WERI-Rb-1 (cell line): Measurements from ENCODE around the gene OBSCN.

Experiments used
- DNase-seq: peaks from one replicate; pipeline ENCODE4 v3.0.0-alpha.2; 2020
- H3K27ac ChIP-seq: fragments of 250-450 bp; sonication (Bioruptor Pico); 2 replicates; pipeline ENCODE4 v1.5.1; 2020; ENCODE audit warnings: mild to moderate bottlenecking, moderate library complexity
- H3K27me3 ChIP-seq: fragments of 250-450 bp; sonication (Bioruptor Pico); 2 replicates; pipeline ENCODE4 v1.5.1; 2021; ENCODE audit warnings: mild to moderate bottlenecking, low read depth, moderate library complexity; ENCODE audit not compliant: insufficient read depth, severe bottlenecking
- H3K36me3 ChIP-seq: fragments of 250-450 bp; sonication (Bioruptor Pico); 2 replicates; pipeline ENCODE4 v1.5.1; 2020; ENCODE audit warnings: mild to moderate bottlenecking, moderate library complexity
- H3K4me3 ChIP-seq: 2 replicates; pipeline ENCODE4 v1.5.1; 2011; ENCODE audit warnings: low read depth, mild to moderate bottlenecking, control low read depth, low read length
- H3K9me3 ChIP-seq: fragments of 250-450 bp; sonication (Bioruptor Pico); 2 replicates; pipeline ENCODE4 v1.5.1; 2021; ENCODE audit warnings: mild to moderate bottlenecking, moderate library complexity; ENCODE audit not compliant: severe bottlenecking
- TF ChIP-seq, protein P1 (sequence below): IDR thresholded peaks from 2 replicates; pipeline ENCODE4 v1.5.1; 2011; ENCODE audit warnings: low read depth, mild to moderate bottlenecking, control low read depth, inconsistent platforms, low read length

The OBSCN gene

DNA sequence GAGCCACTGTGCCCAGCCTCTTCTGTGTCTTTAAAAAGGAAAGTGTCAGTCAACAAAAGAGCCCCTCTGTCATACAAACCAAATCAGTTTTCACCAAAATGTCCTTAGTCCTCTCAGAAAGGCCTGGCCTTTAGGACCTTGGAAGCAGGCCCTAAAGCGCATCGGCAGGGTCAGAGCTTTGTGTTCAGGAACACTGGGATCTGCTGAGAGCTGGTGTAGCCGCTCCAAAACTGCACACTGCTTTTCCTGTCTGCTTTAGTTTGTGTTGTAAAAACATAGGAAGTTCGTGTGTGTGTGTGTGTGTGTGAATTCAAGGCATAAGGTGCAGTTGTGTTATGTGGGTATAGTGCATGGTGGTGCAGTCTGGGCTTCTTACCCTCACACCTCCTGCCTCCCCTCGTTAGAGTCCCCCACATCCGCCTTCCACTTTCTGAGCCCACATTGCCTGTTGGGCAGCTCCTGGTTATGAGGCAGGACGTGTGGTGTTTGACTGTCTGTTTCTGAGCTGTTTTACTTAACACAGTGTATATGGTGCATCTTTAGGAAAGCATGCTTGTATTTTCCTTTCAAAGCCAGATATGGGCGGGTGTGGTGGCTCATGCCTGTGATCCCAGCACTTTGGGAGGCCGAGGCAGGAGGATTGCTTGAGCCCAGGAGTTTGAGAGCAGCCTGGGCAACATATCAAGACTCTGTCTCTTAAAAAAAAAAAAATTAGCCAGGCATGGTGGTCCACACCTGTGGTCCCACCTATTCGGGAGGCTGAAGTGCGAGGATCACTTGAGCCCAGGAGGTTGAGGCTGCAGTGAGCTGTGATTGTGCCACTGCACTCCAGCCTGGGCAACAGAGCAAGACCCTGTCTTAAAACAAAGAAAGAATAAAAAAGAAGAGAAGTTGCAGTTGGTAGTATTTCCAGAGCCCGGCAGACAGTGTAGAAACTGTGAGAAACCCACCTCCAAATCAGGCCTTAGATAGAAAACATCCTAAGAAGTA, 29.8 kb upstream of the OBSCN start:
- Histone ChIP-seq H3K27me3 (no peaks in the 10 kb centered on the region), H3K9me3 (no peaks in the 10 kb centered on the region)

DNA sequence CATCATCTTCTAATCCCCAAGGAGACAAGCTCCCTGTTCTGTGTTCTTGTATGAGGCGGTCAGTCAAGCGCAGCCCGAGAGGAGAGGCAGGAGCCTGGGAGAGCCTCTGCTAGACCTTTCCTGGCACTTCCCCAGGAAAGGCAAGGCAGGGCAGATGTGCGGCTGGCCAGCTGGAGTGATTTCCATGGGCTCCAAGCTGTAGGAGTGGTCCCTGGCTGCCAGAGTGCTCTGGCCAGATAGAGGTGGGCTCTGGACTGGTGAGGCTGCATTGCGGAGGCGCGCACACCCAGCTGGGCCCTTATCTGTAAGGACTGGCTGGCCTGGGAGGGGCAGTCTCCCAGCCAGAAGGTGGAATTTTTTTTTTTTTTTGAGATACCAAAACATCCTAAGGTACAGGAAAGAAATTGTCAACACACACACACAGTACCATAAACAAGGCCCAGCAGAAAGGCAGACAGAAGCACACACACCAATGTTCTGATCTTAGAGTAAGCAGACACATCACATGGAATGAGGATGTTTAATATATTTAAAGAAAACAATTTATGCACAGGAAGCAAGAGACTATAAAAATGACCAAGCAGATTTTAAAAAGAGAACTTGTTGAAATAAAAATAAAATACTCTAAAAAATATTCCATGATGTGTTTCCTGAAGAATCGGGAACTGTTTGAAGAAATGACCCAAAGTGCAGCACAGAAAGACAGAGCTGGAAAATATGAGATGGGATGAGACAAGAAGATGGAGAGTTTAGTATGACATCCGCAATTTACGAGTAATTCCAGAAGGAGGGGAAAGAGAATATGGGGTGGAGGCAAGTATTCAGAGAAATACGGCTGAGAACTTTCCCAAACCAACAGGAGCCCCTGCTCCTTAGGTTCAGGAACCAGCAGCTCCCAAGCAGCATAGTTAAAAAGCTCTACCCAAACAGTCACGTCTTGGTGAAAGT, 28.8 kb upstream of the OBSCN start:
- no peaks in the 10 kb centered on the region for H3K27me3 ChIP-seq
- TF ChIP-seq, protein P1, sequence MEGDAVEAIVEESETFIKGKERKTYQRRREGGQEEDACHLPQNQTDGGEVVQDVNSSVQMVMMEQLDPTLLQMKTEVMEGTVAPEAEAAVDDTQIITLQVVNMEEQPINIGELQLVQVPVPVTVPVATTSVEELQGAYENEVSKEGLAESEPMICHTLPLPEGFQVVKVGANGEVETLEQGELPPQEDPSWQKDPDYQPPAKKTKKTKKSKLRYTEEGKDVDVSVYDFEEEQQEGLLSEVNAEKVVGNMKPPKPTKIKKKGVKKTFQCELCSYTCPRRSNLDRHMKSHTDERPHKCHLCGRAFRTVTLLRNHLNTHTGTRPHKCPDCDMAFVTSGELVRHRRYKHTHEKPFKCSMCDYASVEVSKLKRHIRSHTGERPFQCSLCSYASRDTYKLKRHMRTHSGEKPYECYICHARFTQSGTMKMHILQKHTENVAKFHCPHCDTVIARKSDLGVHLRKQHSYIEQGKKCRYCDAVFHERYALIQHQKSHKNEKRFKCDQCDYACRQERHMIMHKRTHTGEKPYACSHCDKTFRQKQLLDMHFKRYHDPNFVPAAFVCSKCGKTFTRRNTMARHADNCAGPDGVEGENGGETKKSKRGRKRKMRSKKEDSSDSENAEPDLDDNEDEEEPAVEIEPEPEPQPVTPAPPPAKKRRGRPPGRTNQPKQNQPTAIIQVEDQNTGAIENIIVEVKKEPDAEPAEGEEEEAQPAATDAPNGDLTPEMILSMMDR: no peak
- DNase-seq: no peak
- no peak overlapping the region for H3K27ac ChIP-seq
- no peaks in the 10 kb centered on the region for H3K36me3 ChIP-seq
- H3K9me3 ChIP-seq: no peaks in the 10 kb centered on the region
- no peak overlapping the region for H3K4me3 ChIP-seq

More for the DNA sequence above, 29.8 kb upstream of the OBSCN start:
- TF ChIP-seq, protein P1: no peak
- no peak overlapping the region for H3K27ac ChIP-seq
- no peak for DNase-seq
- no peaks in the 10 kb centered on the region for H3K36me3 ChIP-seq
- no peak overlapping the region for H3K4me3 ChIP-seq

DNA sequence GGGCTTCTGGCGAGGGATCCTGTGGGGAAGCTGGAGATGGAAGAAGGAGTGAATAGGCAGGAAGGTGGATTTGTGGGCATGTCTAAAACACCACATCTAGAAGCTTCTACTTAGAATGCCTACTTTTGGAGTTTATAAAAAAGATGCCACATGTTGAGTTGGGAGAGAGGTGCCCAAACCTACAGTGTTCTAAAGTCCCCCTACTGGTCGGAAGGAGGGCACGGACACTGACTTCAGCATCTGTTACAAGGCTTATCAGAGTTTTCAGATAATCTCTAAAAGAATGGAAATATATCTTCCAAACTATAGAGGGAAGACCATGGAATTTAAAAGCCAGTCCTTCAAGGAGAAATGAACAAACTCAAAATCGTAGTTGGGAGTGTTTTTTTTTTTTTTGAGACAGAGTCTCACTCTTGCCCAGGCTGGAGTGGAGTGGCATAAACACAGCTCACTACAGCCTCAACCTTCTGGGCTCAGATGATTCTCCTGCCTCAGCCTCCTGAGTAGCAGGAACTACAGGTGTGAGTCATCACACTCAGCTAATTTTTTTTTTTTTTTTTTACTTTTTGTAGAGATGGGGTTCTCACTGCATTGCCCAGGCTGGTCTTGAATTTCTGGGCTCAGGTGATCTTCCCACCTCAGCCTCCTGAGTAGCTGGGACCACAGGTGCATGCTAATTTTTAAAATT, 27.4 kb upstream of the OBSCN start:
- Histone ChIP-seq H3K27me3 (no peaks in the 10 kb centered on the region), H3K36me3 (no peaks in the 10 kb centered on the region), H3K9me3 (no peaks in the 10 kb centered on the region), H3K27ac (no peak overlapping the region), H3K4me3 (no peak overlapping the region)
- DNase-seq: no peak
- TF ChIP-seq, protein P1: no peak

DNA sequence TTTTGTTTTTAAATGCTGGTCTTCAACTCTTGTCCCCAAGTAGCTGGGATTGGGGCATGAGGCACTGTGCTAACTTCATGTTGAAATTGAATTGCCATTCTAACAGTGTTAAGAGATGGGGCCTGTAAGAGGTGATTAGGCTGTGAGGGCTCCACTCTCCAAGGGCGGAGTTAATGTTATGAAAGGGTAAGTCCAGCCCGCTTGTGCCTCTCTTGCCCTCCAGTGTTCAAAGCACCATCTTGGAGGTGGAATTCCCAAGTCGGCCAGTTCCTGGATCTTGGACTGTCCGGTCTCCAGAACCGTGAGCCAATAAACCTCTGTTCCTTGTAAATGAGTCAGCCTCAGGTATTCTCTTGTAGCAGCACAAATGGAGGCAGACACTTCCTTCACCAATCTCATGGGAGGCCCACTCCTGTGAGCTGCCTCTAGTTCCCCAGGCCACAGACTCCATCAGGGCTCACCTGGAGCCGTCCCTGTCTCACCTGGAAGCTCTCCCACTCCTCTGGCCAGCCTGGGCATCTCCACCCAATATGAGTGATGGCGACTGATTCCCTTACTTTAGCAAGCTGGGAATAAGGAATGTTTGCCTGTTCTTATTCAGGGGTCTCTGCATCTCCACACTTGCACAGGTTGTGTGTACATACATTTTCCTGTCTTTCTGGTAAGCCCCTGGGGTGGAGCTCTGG, 26.7 kb upstream of the OBSCN start:
- no peaks in the 10 kb centered on the region for H3K36me3 ChIP-seq
- no peak overlapping the region for H3K4me3 ChIP-seq
- TF ChIP-seq, protein P1: no peak
- no peaks in the 10 kb centered on the region for H3K27me3 ChIP-seq
- no peaks in the 10 kb centered on the region for H3K9me3 ChIP-seq
- no peak for DNase-seq
- H3K27ac ChIP-seq: no peak overlapping the region

DNA sequence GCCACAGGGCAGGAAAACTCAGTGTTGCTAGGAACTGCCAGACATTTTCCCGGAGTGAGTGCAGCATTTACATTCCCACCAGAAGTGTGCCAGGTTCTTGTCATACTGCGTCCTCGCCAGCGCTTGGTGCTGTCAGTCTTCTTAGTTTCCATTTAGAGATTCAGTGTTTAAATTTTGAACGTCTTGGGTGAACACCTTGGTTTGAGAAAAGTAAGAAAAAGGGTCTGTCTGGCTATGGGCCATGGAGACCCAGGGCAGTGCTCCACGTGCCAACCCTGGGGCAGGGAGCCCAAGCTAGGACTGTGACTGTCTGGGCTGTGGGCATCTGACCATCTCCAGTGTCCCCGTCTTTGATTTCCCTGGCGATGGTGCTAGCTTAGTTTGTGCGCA, 26.2 kb upstream of the OBSCN start:
- TF ChIP-seq, protein P1: no peak
- H3K27me3 ChIP-seq: no peaks in the 10 kb centered on the region
- no peak for DNase-seq
- H3K27ac ChIP-seq: no peak overlapping the region
- H3K36me3 ChIP-seq: no peaks in the 10 kb centered on the region
- no peak overlapping the region for H3K4me3 ChIP-seq
- no peaks in the 10 kb centered on the region for H3K9me3 ChIP-seq
